Stomach (tissue), 4 donors: Measurements from ENCODE around the gene DNAJC22.

Source experiments
- CTCF ChIP-seq, 7 experiments: fragments of 450-650 bp in 4 of 7; fragments of 200-600 bp in 3 of 7; sonication (generic) in 3 of 7; IDR thresholded peaks; one replicate each; pipeline ENCODE4 v1.5.1; 2016 to 2019; ENCODE audit warnings: antibody characterized with exemption in 7 of 7, control low read depth in 2 of 7, mild to moderate bottlenecking in 1 of 7
- EP300 ChIP-seq: sonication (generic); formaldehyde crosslinking; IDR thresholded peaks from one replicate; pipeline ENCODE4 v1.6.1; 2017; ENCODE audit warnings: antibody characterized with exemption
- POLR2A ChIP-seq, 4 donors: fragments of 450-650 bp; IDR thresholded peaks; one replicate each; pipeline ENCODE4 v1.6.1; 2016; ENCODE audit warnings: antibody characterized with exemption in 4 of 4, control low read depth in 2 of 4, mild to moderate bottlenecking in 1 of 4, moderate library complexity in 1 of 4
- POLR2AphosphoS5 ChIP-seq, 3 donors: sonication (generic); formaldehyde crosslinking; IDR thresholded peaks; one replicate each; pipeline ENCODE4 v1.6.1; 2016; ENCODE audit warnings: antibody characterized with exemption in 3 of 3

DNA sequence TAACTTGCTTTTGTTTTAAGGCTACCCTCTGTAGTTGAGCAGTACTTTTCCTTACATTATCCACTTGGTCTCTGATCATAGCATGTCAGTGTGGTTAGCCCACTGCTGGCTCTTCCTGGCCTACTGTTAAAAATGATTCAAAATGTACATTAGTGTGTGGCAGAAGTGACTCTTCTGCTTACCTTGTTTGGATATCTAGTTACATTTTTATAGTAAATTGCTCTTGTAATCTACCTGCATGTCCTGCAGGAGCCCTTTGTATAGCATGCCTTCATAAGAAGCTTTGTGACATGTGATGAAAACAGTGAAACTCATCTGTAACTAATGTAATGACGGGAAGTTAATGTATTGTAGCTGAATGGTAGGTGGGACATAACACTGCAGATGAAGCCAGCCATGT, 28.7 kb downstream of the DNAJC22 start:
- TF ChIP-seq CTCF (IDR thresholded peaks at IDR 0.05) (no peak), POLR2A (IDR thresholded peaks at IDR 0.05) (no peak), EP300 (no peak), POLR2AphosphoS5 (IDR thresholded peaks at IDR 0.05) (no peak)
